BLaER1 treated with 17β-estradiol and CSF1 and Interleukin-3, amounts not matched to agents 10 nM and 100 nM (cell line): Measurements from ENCODE around the gene TOP2B.

Source experiments
- H3K27ac ChIP-seq, 11 experiments: shearing (Covaris generic); formaldehyde crosslinking; 2 replicates each; pipeline ENCODE4 v1.8.1; 2022
- H3K27me3 ChIP-seq, 11 experiments: shearing (Covaris generic); formaldehyde crosslinking; 2 replicates each; pipeline ENCODE4 v1.8.1; 2022
- H3K36me3 ChIP-seq, 11 experiments: shearing (Covaris generic); formaldehyde crosslinking; 2 replicates each; pipeline ENCODE4 v1.8.1; 2022
- H3K4me1 ChIP-seq, 10 experiments: shearing (Covaris generic); formaldehyde crosslinking; 2 replicates each; pipeline ENCODE4 v1.8.1; 2022
- H3K4me2 ChIP-seq, 11 experiments: shearing (Covaris generic); formaldehyde crosslinking; 2 replicates each; pipeline ENCODE4 v1.8.1; 2022
- H3K4me3 ChIP-seq, 10 experiments: shearing (Covaris generic); formaldehyde crosslinking; 2 replicates each; pipeline ENCODE4 v1.8.1; 2022
- H3K9ac ChIP-seq, 11 experiments: shearing (Covaris generic); formaldehyde crosslinking; 2 replicates each; pipeline ENCODE4 v1.8.1; 2022
- H3K9me3 ChIP-seq, 11 experiments: shearing (Covaris generic); formaldehyde crosslinking; replicated peaks in 1 of 11; 2 replicates each; pipeline ENCODE4 v1.8.1; 2022
- H4K20me1 ChIP-seq, 11 experiments: shearing (Covaris generic); formaldehyde crosslinking; 2 replicates each; pipeline ENCODE4 v1.8.1; 2022
- Cebpa-rat ChIP-seq, 11 experiments: shearing (Covaris generic); IDR thresholded peaks; 2 replicates each; pipeline ENCODE4 v1.8.1; 2022

Gene TOP2B

GRCh38 chr3:25695731-25696420, 31.2 kb upstream of the TOP2B start:
- Histone ChIP-seq H3K9me3 (peaks cover 0 to 7% (median 0%) of the 10 kb centered on the region in 11 experiments; a peak in 2 of 22 replicates), H3K4me3 (no peak overlapping the region), H3K27ac (peak overlapping the region in 1 of 11 experiments; percentile 25; a peak in 1 of 22 replicates), H3K4me1 (peaks cover 8 to 27% (median 10%) of the 10 kb centered on the region in 10 experiments; a peak in 16 of 20 replicates), H3K27me3 (no peaks in the 10 kb centered on the region), H3K4me2 (peak overlapping the region in 10 of 11 experiments; percentile 8 to 77 (median 52); a peak in 18 of 22 replicates), H3K9ac (no peak overlapping the region), H3K36me3 (no peaks in the 10 kb centered on the region), H4K20me1 (no peaks in the 10 kb centered on the region)
- TF ChIP-seq Cebpa-rat (IDR thresholded peaks at IDR 0.05), result peak in 2 of 11 experiments; percentile 22 to 23; a peak in 2 of 22 replicates

GRCh38 chr3:25693238-25693637, 28.5 kb upstream of the TOP2B start:
- Histone ChIP-seq H3K4me1 (peaks cover 9 to 27% (median 14%) of the 10 kb centered on the region in 10 experiments; a peak in 18 of 20 replicates), H3K4me2 (no peak overlapping the region), H3K36me3 (no peaks in the 10 kb centered on the region), H3K4me3 (no peak overlapping the region), H3K9me3 (peaks cover 0 to 5% (median 0%) of the 10 kb centered on the region in 11 experiments; a peak in 1 of 22 replicates), H3K9ac (no peak overlapping the region), H4K20me1 (no peaks in the 10 kb centered on the region), H3K27ac (no peak overlapping the region), H3K27me3 (no peaks in the 10 kb centered on the region)
- no peak for TF ChIP-seq Cebpa-rat (IDR thresholded peaks at IDR 0.05)

- H3K36me3 ChIP-seq, result no peaks in the 10 kb centered on the region
- H3K9ac ChIP-seq, result no peak overlapping the region
- no peak overlapping the region for H3K27ac ChIP-seq
- no peaks in the 10 kb centered on the region for H4K20me1 ChIP-seq
- peaks cover 0 to 5% (median 0%) of the 10 kb centered on the region in 11 experiments; a peak in 1 of 22 replicates for H3K9me3 ChIP-seq
- H3K4me2 ChIP-seq, result no peak overlapping the region
- no peak overlapping the region for H3K4me3 ChIP-seq
- no peaks in the 10 kb centered on the region for H3K27me3 ChIP-seq
- peaks cover 9 to 23% (median 14%) of the 10 kb centered on the region in 10 experiments; a peak in 18 of 20 replicates for H3K4me1 ChIP-seq
- TF ChIP-seq Cebpa-rat (IDR thresholded peaks at IDR 0.05), result no peak
Measured at GRCh38 chr3:25692341-25692740, 27.6 kb upstream of the TOP2B start.

GRCh38 chr3:25690768-25691533, 26.2 kb upstream of the TOP2B start:
- Histone ChIP-seq H3K9ac (no peak overlapping the region), H4K20me1 (no peaks in the 10 kb centered on the region), H3K4me3 (no peak overlapping the region), H3K36me3 (no peaks in the 10 kb centered on the region), H3K4me2 (peak overlapping the region in 1 of 11 experiments; percentile 36; a peak in 2 of 22 replicates), H3K9me3 (peaks cover 0 to 10% (median 0%) of the 10 kb centered on the region in 11 experiments; a peak in 3 of 22 replicates), H3K27me3 (no peaks in the 10 kb centered on the region), H3K27ac (no peak overlapping the region), H3K4me1 (peaks cover 5 to 14% (median 7%) of the 10 kb centered on the region in 10 experiments; a peak in 18 of 20 replicates)
- TF ChIP-seq Cebpa-rat (IDR thresholded peaks at IDR 0.05), result no peak

GRCh38 chr3:25689226-25689625, 24.5 kb upstream of the TOP2B start:
- TF ChIP-seq Cebpa-rat (IDR thresholded peaks at IDR 0.05), result no peak

GRCh38 chr3:25687742-25688141, 23.0 kb upstream of the TOP2B start:
- Histone ChIP-seq H3K36me3 (no peaks in the 10 kb centered on the region), H4K20me1 (no peaks in the 10 kb centered on the region), H3K4me2 (no peak overlapping the region), H3K9ac (no peak overlapping the region), H3K4me3 (no peak overlapping the region), H3K9me3 (peaks cover 0 to 10% (median 5%) of the 10 kb centered on the region in 11 experiments; a peak in 14 of 22 replicates), H3K27me3 (no peaks in the 10 kb centered on the region), H3K4me1 (peaks cover 0 to 8% (median 0%) of the 10 kb centered on the region in 10 experiments; a peak in 4 of 20 replicates), H3K27ac (no peak overlapping the region)
- no peak for TF ChIP-seq Cebpa-rat (IDR thresholded peaks at IDR 0.05)

More at GRCh38 chr3:25689226-25689625, 24.5 kb upstream of the TOP2B start:
- Histone ChIP-seq H4K20me1 (no peaks in the 10 kb centered on the region), H3K4me3 (no peak overlapping the region), H3K4me2 (no peak overlapping the region), H3K27ac (no peak overlapping the region), H3K9me3 (peaks cover 0 to 5% (median 0%) of the 10 kb centered on the region in 11 experiments; a peak in 3 of 22 replicates), H3K36me3 (no peaks in the 10 kb centered on the region), H3K4me1 (peaks cover 0 to 8% (median 0%) of the 10 kb centered on the region in 10 experiments; a peak in 4 of 20 replicates), H3K9ac (no peak overlapping the region), H3K27me3 (no peaks in the 10 kb centered on the region)

- H3K36me3 ChIP-seq, result no peaks in the 10 kb centered on the region
- H3K4me2 ChIP-seq, result no peak overlapping the region
- peaks cover 0 to 8% (median 0%) of the 10 kb centered on the region in 10 experiments; a peak in 4 of 20 replicates for H3K4me1 ChIP-seq
- no peak overlapping the region for H3K4me3 ChIP-seq
- no peak for TF ChIP-seq Cebpa-rat (IDR thresholded peaks at IDR 0.05)
- peaks cover 0 to 12% (median 6%) of the 10 kb centered on the region in 11 experiments; a peak in 14 of 22 replicates for H3K9me3 ChIP-seq
- no peaks in the 10 kb centered on the region for H3K27me3 ChIP-seq
- no peak overlapping the region for H3K9ac ChIP-seq
- H4K20me1 ChIP-seq, result no peaks in the 10 kb centered on the region
- H3K27ac ChIP-seq, result no peak overlapping the region
Measured at GRCh38 chr3:25686766-25687165, 22.1 kb upstream of the TOP2B start.

DNA sequence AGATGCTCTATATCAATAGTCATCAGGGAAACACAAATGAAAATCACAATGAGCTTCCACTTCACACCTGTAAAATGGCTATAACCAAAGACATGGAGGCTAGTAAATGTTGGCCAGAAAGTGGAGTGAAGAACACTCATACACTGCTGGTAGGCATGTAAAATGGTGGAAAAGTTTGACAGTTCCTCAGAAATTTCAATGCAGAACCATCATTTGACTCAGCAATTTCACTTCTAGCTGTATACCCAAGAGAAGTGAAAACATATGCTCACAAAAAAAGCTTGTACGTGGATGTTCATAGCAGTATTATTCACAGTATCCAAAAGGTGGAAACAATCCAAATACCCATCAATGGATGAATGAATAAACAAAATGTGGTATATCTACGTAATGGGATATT, 19.2 kb upstream of the TOP2B start:
- TF ChIP-seq Cebpa-rat (IDR thresholded peaks at IDR 0.05), result no peak
- Histone ChIP-seq H3K9ac (no peak overlapping the region), H3K27me3 (no peaks in the 10 kb centered on the region), H4K20me1 (no peaks in the 10 kb centered on the region), H3K4me2 (no peak overlapping the region), H3K4me1 (peaks cover 0 to 7% (median 0%) of the 10 kb centered on the region in 10 experiments; a peak in 1 of 20 replicates), H3K27ac (no peak overlapping the region), H3K9me3 (peaks cover 0 to 12% (median 6%) of the 10 kb centered on the region in 11 experiments; a peak in 14 of 22 replicates), H3K4me3 (no peak overlapping the region), H3K36me3 (no peaks in the 10 kb centered on the region)

DNA sequence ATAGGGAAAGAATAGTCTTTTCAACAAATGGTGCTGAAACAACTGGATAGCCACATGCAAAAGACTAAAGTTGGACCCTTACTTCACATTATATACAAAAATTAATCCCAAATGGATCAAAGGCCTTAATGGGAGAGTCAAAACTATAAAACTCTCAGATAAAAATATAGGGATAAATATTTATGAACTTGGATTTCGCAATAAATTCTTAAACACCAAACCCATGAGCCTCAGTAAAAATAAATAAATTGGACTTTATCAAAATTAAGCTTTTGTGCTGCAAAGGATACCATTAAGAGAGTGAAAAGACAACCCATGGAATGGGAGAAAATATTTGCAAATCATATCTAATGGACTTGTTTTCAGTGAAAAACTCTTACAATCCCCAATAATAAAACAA, 18.7 kb upstream of the TOP2B start:
- Histone ChIP-seq H3K27ac (no peak overlapping the region), H3K27me3 (no peaks in the 10 kb centered on the region), H3K9ac (no peak overlapping the region), H3K9me3 (peaks cover 0 to 12% (median 6%) of the 10 kb centered on the region in 11 experiments; a peak in 14 of 22 replicates), H3K4me2 (no peak overlapping the region), H4K20me1 (no peaks in the 10 kb centered on the region), H3K4me1 (0 out of 20 replicates have a peak, but pooled peaks cover 0 to 7% (median 0%) of the 10 kb centered on the region in 10 experiments), H3K36me3 (no peaks in the 10 kb centered on the region), H3K4me3 (no peak overlapping the region)
- TF ChIP-seq Cebpa-rat (IDR thresholded peaks at IDR 0.05), result peak in 2 of 11 experiments; percentile 45 to 74; a peak in 2 of 22 replicates
